Hepatocyte (in vitro differentiated cells): ENCODE results near the gene CCDC24. TPM values are rescaled to one million over a fixed set of nuclear protein-coding genes. Genes with fewer than 3 reads are reported as not detected.

Experiments
- DNase-seq: peaks from one replicate; pipeline ENCODE4 v3.0.0-alpha.2; 2016; ENCODE audit warnings: low spot score
- H2AFZ ChIP-seq: fragments of 200-600 bp; sonication (generic); 2 replicates; pipeline ENCODE4 v1.6.0; 2016; ENCODE audit warnings: antibody characterized with exemption, mild to moderate bottlenecking
- H3K27ac ChIP-seq: fragments of 200-600 bp; sonication (generic); 2 replicates; pipeline ENCODE4 v1.5.1; 2016; ENCODE audit warnings: mild to moderate bottlenecking
- H3K27me3 ChIP-seq: fragments of 200-600 bp; sonication (generic); 2 replicates; pipeline ENCODE4 v1.6.1; 2016
- H3K36me3 ChIP-seq: fragments of 200-600 bp; sonication (generic); replicated peaks from 2 replicates; pipeline ENCODE4 v1.5.1; 2016; ENCODE audit warnings: low read depth; ENCODE audit not compliant: insufficient read depth
- H3K4me1 ChIP-seq: fragments of 200-600 bp; sonication (generic); 2 replicates; pipeline ENCODE4 v1.5.1; 2016; ENCODE audit warnings: mild to moderate bottlenecking, moderate library complexity; ENCODE audit not compliant: insufficient read depth
- H3K4me2 ChIP-seq: fragments of 200-600 bp; sonication (generic); 2 replicates; pipeline ENCODE4 v1.6.0; 2016
- H3K4me3 ChIP-seq: fragments of 200-600 bp; sonication (generic); 2 replicates; pipeline ENCODE4 v1.5.1; 2016; ENCODE audit warnings: mild to moderate bottlenecking
- H3K79me2 ChIP-seq: fragments of 200-600 bp; sonication (generic); 2 replicates; pipeline ENCODE4 v1.6.0; 2017; ENCODE audit warnings: mild to moderate bottlenecking
- H3K9me2 ChIP-seq: fragments of 200-600 bp; sonication (generic); replicated peaks from 2 replicates; pipeline ENCODE4 v1.6.0; 2017; ENCODE audit warnings: mild to moderate bottlenecking; ENCODE audit not compliant: insufficient read depth
- H3K9me3 ChIP-seq: fragments of 200-600 bp; sonication (generic); 2 replicates; pipeline ENCODE4 v1.5.1; 2016; ENCODE audit warnings: low read depth, mild to moderate bottlenecking
- H4K20me1 ChIP-seq: fragments of 200-600 bp; sonication (generic); 2 replicates; pipeline ENCODE4 v1.6.0; 2016; ENCODE audit warnings: mild to moderate bottlenecking; ENCODE audit not compliant: insufficient read depth, poor library complexity, severe bottlenecking
- EZH2 ChIP-seq: fragments of 200-600 bp; sonication (generic); IDR thresholded peaks from 2 replicates; pipeline ENCODE4 v1.6.1; 2016; ENCODE audit warnings: antibody characterized with exemption, mild to moderate bottlenecking, borderline replicate concordance
- EZH2phosphoT487 ChIP-seq: fragments of 200-600 bp; sonication (generic); IDR thresholded peaks from one replicate; pipeline ENCODE4 v1.6.1; 2018; ENCODE audit warnings: antibody characterized with exemption, mild to moderate bottlenecking, low read depth, moderate library complexity; ENCODE audit not compliant: unreplicated experiment, severe bottlenecking
- WGBS: methylation state at CpG from one replicate; pipeline ENCODE4 v1.1.6; 2016; ENCODE audit warnings: low lambda C conversion rate; ENCODE audit errors: missing lambda C conversion rate; 5-methylcytosine and 5-hydroxymethylcytosine counted together
- polyA plus RNA-seq: library from polyadenylated mRNA; unstranded; fragments of >200 nt; fragmentation: Nextera tagmentation; extraction: Ambion mirVana; gene quantifications from 2 replicates; pipeline ENCODE4 v1.2.1, GENCODE V29; 2016
- total RNA-seq: library from RNA; depleted of rRNA; stranded (reverse); fragments of >200 nt; gene quantifications from 2 replicates; pipeline ENCODE4 v1.2.3, GENCODE V29; 2014
- TF ChIP-seq, protein P1 (sequence below): fragments of 200-600 bp; sonication (generic); IDR thresholded peaks from 2 replicates; pipeline ENCODE4 v1.5.1; 2016; ENCODE audit warnings: antibody characterized with exemption, mild to moderate bottlenecking; ENCODE audit not compliant: poor library complexity

The CCDC24 gene
- total and polyA plus RNA-seq, 2 experiments from 2014 or later = 13.2 to 23.7 TPM

- TF ChIP-seq EZH2phosphoT487 (no peak), EZH2 (no peak)
- TF ChIP-seq, protein P1, sequence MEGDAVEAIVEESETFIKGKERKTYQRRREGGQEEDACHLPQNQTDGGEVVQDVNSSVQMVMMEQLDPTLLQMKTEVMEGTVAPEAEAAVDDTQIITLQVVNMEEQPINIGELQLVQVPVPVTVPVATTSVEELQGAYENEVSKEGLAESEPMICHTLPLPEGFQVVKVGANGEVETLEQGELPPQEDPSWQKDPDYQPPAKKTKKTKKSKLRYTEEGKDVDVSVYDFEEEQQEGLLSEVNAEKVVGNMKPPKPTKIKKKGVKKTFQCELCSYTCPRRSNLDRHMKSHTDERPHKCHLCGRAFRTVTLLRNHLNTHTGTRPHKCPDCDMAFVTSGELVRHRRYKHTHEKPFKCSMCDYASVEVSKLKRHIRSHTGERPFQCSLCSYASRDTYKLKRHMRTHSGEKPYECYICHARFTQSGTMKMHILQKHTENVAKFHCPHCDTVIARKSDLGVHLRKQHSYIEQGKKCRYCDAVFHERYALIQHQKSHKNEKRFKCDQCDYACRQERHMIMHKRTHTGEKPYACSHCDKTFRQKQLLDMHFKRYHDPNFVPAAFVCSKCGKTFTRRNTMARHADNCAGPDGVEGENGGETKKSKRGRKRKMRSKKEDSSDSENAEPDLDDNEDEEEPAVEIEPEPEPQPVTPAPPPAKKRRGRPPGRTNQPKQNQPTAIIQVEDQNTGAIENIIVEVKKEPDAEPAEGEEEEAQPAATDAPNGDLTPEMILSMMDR = no peak
- peaks cover 5% of the 10 kb centered on the region for H3K79me2 ChIP-seq
- peak overlapping the region; percentile 83 for H3K4me2 ChIP-seq
- peak overlapping the region; percentile 32 for H2AFZ ChIP-seq
- H3K9me3 ChIP-seq = no peaks in the 10 kb centered on the region
- H3K27ac ChIP-seq = peak overlapping the region; percentile 80
- 1% methylated on average over 10 of the region's 10 CpGs for WGBS
- H3K4me3 ChIP-seq = peak overlapping the region; percentile 23
- H3K9me2 ChIP-seq = no peaks in the 10 kb centered on the region
- peaks cover 17% of the 10 kb centered on the region for H3K4me1 ChIP-seq
- DNase-seq = no peak
- no peaks in the 10 kb centered on the region for H3K36me3 ChIP-seq
- H3K27me3 ChIP-seq = no peaks in the 10 kb centered on the region
- no peaks in the 10 kb centered on the region for H4K20me1 ChIP-seq
Observed at GRCh38 chr1:43991200-43991475, 261 bp upstream of the CCDC24 start.

DNA sequence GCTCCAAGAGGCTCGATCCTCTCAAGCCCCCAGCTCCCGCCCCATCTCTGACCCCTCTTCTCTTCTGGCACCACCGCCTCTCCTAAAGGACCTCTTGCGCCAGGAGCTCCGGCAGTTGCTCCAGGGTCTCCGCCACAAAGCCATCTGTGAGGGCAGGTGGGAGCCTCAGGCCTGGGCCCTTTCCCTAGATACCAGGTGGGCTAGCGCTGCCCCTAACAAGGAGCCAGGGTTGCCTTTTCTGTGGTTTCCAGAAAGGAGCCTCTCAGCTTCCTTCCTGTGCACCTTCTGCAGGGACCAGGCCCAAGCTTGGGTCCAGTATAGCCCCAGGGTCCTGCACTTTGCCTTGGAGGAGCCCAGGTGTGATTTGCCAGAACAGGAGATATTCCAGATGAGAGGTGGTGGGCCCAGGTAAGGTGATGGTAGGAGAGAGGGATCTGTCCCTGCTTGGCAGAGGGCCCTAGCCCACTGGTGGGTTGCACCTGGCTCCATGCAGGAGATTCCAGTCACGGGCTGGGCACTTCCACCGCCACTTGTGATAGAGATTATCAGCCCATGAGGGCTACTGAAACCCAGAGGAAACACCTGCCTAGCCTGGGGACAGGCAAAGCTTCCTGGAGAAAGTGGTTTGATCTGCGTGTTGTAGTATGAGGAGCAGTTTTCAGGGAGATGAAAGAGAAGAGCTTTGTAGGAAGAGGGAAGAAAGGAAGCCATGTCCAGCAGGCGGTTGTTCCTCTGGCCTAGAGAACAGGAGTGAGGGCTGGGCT lies 1.0 kb downstream of the CCDC24 start:
- Histone ChIP-seq H3K36me3 (no peaks in the 10 kb centered on the region), H3K4me3 (peak overlapping the region; percentile 23), H3K27me3 (no peaks in the 10 kb centered on the region), H3K9me3 (no peaks in the 10 kb centered on the region), H3K4me2 (peak overlapping the region; percentile 83), H3K4me1 (peaks cover 14% of the 10 kb centered on the region), H2AFZ (peak overlapping the region; percentile 32), H4K20me1 (no peaks in the 10 kb centered on the region), H3K9me2 (no peaks in the 10 kb centered on the region), H3K27ac (peak overlapping the region; percentile 80), H3K79me2 (peaks cover 5% of the 10 kb centered on the region)
- no peak for DNase-seq
- no peak for TF ChIP-seq EZH2
- TF ChIP-seq, protein P1 = no peak
- TF ChIP-seq EZH2phosphoT487 = no peak
- 53% methylated on average over 9 of the region's 11 CpGs for WGBS

DNA sequence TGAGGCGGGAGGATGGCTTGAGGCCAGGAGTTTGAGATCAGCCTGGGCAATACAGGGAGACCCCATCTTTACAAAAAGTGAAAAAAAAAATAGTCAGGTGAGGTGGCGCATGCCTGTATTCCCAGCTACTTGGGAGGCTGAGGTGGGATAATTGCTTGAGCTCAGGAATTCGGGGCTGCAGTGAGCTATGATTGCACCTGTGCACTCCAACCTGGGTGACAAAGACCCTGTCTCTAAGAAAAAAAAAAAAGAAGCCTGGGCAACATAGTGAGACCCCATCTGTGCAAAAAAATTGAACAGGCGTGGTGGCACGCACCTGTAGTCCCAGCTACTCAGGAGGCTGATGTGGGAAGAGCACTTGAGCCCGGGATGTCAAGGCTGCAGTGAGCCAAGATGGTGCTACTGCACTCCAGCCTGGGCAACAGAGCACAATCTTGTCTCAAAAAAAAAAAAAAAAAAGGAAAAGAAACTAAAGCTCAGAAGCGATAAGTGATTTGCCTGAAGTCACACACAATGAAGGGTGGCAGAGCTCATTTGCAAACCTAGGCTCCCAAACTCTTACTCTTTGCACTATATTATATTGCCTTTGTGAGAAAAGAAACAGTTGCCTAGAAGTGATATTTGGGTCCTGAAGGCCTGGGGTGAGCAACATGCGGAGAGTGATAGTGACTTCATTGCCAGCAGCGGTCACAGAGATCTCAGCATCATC lies 2.0 kb downstream of the CCDC24 start:
- H2AFZ ChIP-seq = no peak overlapping the region
- no peak for DNase-seq
- no peaks in the 10 kb centered on the region for H3K9me3 ChIP-seq
- no peak overlapping the region for H3K27ac ChIP-seq
- 95% methylated on average over 9 of the region's 9 CpGs for WGBS
- no peaks in the 10 kb centered on the region for H3K27me3 ChIP-seq
- H3K4me3 ChIP-seq = no peak overlapping the region
- H3K79me2 ChIP-seq = peaks cover 5% of the 10 kb centered on the region
- H3K4me2 ChIP-seq = peak overlapping the region; percentile 83
- H4K20me1 ChIP-seq = no peaks in the 10 kb centered on the region
- no peaks in the 10 kb centered on the region for H3K9me2 ChIP-seq
- H3K4me1 ChIP-seq = peaks cover 13% of the 10 kb centered on the region
- TF ChIP-seq EZH2 (no peak), EZH2phosphoT487 (no peak)
- TF ChIP-seq, protein P1 = no peak
- no peaks in the 10 kb centered on the region for H3K36me3 ChIP-seq
